NT2/D1 (cell line): ENCODE measurements around the gene PDE6B.

Experiments used
- SUZ12 ChIP-seq: IDR thresholded peaks from 2 replicates; pipeline ENCODE4 v1.6.1; 2011; ENCODE audit not compliant: insufficient read length, insufficient read depth; ENCODE audit errors: extremely low read depth
- YY1 ChIP-seq: IDR thresholded peaks from 2 replicates; pipeline ENCODE4 v1.6.1; 2011; ENCODE audit not compliant: insufficient read length, insufficient read depth
- ZNF274 ChIP-seq: IDR thresholded peaks from 2 replicates; pipeline ENCODE4 v1.6.1; 2011; ENCODE audit warnings: mild to moderate bottlenecking, low read depth, low read length

GRCh38 chr4:700587-701264 lies 75.4 kb downstream of the PDE6B start:
- no peak for TF ChIP-seq YY1
- no peak for TF ChIP-seq SUZ12
- no peak for TF ChIP-seq ZNF274
